ENCODE data around the gene PLPP1. TPM values are rescaled to one million over a fixed set of nuclear protein-coding genes. Genes with fewer than 3 reads are reported as not detected.
"Not testable (repeated sequence)": the region's sequence is repeated elsewhere in the genome, so short reads cannot be mapped to it uniquely, and the experiment has no call there.

PLPP1 gene
- total RNA-seq, 1 experiment from 2014 or later = 55.8 TPM

GRCh38 chr5:55505711-55506110 is 29.1 kb downstream of the PLPP1 start:
- not testable (repeated sequence) for DNase-seq (ENCODE audit: low spot score)

GRCh38 chr5:55503917-55504316 is 30.8 kb downstream of the PLPP1 start:
- not testable (repeated sequence) for DNase-seq (ENCODE audit: low spot score)

- DNase-seq (ENCODE audit: low spot score) = no peak
Observed at GRCh38 chr5:55502759-55503158, 32.0 kb downstream of the PLPP1 start.

GRCh38 chr5:55498457-55498856 is 36.3 kb downstream of the PLPP1 start:
- DNase-seq (ENCODE audit: low spot score) = no peak

GRCh38 chr5:55497712-55498111 is 37.1 kb downstream of the PLPP1 start:
- no peak for DNase-seq (ENCODE audit: low spot score)

- DNase-seq (ENCODE audit: low spot score) = no peak
Observed at GRCh38 chr5:55495216-55495615, 39.5 kb downstream of the PLPP1 start.

GRCh38 chr5:55492449-55492848 is 42.3 kb downstream of the PLPP1 start:
- no peak for DNase-seq (ENCODE audit: low spot score)

GRCh38 chr5:55485073-55485472 is 49.7 kb downstream of the PLPP1 start:
- DNase-seq (ENCODE audit: low spot score) = no peak

GRCh38 chr5:55484531-55484930 is 50.2 kb downstream of the PLPP1 start:
- DNase-seq (ENCODE audit: low spot score) = no peak

- no peak for DNase-seq (ENCODE audit: low spot score)
Observed at GRCh38 chr5:55483885-55484284, 50.9 kb downstream of the PLPP1 start.

- no peak for DNase-seq (ENCODE audit: low spot score)
Observed at GRCh38 chr5:55481293-55481855, 53.4 kb downstream of the PLPP1 start.

- DNase-seq (ENCODE audit: low spot score) = no peak
Observed at GRCh38 chr5:55480781-55481180, 54.0 kb downstream of the PLPP1 start.

- DNase-seq (ENCODE audit: low spot score) = no peak
Observed at GRCh38 chr5:55472642-55473041, 62.1 kb downstream of the PLPP1 start.

GRCh38 chr5:55471468-55471867 is 63.3 kb downstream of the PLPP1 start:
- no peak for DNase-seq (ENCODE audit: low spot score)

- DNase-seq (ENCODE audit: low spot score) = no peak
Observed at GRCh38 chr5:55470282-55470681, 64.5 kb downstream of the PLPP1 start.

GRCh38 chr5:55469839-55470238 is 64.9 kb downstream of the PLPP1 start:
- no peak for DNase-seq (ENCODE audit: low spot score)

- DNase-seq (ENCODE audit: low spot score) = no peak
Observed at GRCh38 chr5:55467862-55468551, 66.8 kb downstream of the PLPP1 start.

GRCh38 chr5:55463613-55464012 is 71.2 kb downstream of the PLPP1 start:
- no peak for DNase-seq (ENCODE audit: low spot score)

GRCh38 chr5:55459572-55459971 is 75.2 kb downstream of the PLPP1 start:
- no peak for DNase-seq (ENCODE audit: low spot score)

GRCh38 chr5:55456216-55456895 is 78.4 kb downstream of the PLPP1 start:
- DNase-seq (ENCODE audit: low spot score) = no peak

GRCh38 chr5:55454282-55454681 is 80.5 kb downstream of the PLPP1 start:
- DNase-seq (ENCODE audit: low spot score) = no peak

- DNase-seq (ENCODE audit: low spot score) = no peak
Observed at GRCh38 chr5:55453211-55453610, 81.6 kb downstream of the PLPP1 start.

- no peak for DNase-seq (ENCODE audit: low spot score)
Observed at GRCh38 chr5:55451976-55452375, 82.8 kb downstream of the PLPP1 start.

Measured in HT-29 (cell line).